HG03095 (cell line): ENCODE results near the gene PACSIN1.

Experiments
- ATAC-seq: cut with Tn5 transposase; IDR thresholded peaks from one replicate; pipeline ENCODE4 v1.9.1; 2021; ENCODE audit warnings: moderate library complexity; ENCODE audit not compliant: unreplicated experiment

PACSIN1 gene

DNA sequence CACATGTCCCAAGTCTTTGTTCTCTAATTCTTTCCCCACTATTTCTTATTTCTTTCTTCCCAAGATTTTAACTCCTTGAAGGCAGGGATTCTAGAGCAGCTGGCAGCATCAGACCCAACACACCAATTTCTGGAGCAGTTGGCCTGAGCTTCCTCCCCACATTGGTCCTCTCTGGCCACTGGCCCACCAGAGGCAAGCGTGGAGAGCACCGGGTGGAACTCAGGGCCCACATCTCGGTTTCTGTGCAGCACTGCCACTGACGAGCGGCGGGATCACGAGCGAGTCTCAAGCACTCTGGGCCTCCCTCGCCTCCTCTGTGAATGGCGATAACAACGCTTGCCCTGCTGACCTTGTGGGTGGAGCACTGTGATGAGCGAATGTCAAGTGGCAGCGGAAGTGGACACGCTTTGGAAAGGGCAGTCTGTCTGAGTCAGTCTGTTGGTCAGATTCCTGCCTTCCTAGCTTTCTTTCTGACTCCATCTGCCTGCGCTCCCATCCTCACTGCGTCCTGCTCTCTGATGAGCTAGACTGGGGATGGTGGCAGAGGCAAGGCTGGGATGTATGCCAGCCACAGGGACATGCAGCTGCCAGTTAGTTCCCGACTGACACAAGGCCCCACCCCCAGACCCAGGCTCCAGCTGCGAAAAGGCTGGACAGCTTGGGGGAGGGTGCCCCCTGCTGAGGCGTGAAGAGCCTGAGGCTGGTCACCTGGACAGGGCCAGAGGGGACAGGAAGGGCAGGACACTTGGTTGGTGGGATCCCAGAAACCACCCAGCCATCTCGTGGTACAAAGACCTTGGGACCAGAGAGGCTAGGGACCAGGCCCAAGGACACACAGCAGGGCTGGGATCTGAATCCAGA, 94.7 kb downstream of the PACSIN1 start:
- ATAC-seq, result no peak

GRCh38 chr6:34561227-34561530, 95.3 kb downstream of the PACSIN1 start:
- ATAC-seq, result no peak

DNA sequence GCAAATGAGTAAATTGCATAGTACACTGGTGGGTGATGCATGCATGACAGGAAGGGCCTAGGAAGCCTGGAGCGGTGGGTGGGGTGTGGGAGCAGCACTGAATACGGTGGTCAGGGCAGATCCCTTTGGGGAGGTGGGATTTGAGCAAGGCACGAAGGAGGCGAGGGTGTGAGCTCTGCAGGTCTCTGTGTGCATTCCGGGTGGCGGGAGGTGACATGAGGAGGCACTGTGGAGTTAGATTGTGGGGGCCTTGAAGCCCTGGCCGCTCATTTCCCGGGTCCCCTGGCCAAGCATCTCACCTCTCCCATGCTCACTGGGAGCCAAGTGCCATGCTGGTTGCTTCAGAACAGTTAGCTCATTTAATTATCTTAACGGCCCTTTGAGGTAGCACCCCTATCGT, 96.5 kb downstream of the PACSIN1 start:
- ATAC-seq, result no peak

DNA sequence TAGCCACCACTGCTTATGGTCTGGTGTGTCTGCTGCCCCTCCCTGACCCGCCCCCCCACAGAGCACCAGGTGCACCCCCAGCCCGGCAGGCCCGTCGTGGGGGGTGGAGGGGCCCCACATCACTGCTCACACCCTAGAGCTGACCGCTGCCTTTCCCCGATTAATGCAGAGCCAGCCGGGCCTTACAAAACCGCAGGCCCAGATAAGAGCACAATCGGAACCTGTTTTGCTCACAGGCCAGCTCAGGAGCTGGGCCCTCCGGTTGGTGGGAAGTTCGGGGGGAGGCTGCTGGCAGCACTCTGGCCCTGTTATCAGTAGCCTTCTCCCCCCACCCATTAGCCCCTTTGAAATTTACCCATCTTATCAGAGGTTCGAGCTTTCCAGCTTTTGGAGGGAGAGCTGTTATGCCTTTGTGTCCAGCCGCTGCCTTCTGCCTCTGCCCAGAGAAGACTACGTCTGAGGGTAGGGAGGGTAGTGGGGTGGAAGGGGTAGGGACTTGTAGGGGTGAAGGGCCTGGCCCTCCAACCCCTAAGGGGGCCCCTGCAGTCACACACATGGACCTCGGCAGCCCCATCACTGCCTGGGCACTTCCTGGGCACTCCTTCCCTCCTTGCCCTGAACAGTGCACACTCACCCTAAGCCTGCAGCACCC, 97.1 kb downstream of the PACSIN1 start:
- no peak for ATAC-seq

GRCh38 chr6:34563513-34563870, 97.6 kb downstream of the PACSIN1 start:
- no peak for ATAC-seq

DNA sequence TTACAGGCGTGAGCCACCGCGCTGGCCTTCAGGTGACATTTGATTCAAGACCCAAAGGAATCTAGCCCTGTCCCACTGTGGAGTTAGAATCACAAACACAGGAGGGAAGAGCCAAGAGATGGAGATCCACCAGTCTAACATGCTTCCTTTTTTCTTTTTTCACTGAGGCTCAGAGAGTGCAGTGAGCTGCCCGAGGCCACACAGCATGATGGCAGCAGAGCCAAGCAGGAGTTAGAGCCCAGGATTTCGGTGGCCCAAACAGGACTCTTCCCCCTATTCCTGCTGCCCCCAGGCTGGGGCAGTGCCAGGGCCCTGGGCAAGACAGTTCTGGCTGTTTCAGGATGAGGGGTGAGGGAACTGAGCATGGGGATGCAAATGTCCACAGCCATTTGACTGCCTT, 98.3 kb downstream of the PACSIN1 start:
- ATAC-seq, result no peak

DNA sequence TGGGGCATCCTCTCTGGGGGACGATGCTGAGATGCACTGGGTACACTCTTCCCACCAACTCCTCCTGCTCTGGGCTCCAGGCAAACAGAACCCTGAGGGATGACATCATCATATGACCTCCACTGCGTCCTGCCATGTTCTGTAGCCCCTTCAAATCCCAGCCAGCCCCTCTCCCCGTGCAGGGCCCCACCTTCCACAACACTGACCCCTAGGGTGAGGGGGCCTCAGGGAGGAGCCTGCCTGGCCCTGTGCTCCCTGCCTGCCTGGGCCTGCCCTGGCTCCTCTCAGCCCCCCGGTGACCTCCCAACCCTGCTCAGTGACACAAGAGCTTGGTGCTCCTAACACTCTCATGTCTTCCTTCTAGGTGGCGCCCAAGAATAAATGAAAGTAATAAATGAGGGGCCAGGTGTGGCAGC, 99.9 kb downstream of the PACSIN1 start:
- no peak for ATAC-seq

DNA sequence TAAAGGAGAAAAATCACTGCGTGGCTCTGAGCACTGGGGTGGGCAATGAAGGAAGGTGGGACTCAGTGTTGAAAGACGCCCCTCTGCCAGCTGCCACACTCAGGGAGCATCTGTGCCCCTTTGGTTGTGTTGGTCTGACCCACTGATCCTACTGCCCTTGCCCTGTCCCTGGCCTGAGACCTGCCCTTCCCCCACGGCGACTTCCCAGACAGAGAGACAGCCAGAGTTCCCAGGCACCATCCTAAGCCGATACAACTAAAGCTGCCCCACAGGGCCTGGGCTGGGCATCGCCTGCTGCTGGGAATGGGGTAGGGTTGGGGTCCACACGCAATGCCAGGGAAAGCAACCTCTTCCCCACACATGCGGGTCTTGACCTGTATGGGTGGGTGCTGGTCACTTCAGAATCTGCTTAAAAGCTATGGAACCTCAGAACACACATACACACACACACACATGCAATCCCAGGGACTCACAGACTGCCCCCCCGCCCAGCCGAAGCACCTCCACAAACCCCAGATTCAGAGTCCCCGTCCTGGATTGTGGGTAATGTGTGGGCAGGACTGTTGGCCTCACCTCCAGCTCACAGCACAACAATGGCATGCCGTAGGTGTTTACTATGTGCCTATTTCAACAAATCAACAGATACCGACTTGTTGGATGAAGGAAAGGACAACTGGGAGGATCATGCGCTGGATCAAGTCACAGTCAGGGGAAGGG, 101.1 kb downstream of the PACSIN1 start:
- no peak for ATAC-seq

GRCh38 chr6:34568341-34569201, 102.7 kb downstream of the PACSIN1 start:
- ATAC-seq, result no peak

GRCh38 chr6:34569361-34569973, 103.6 kb downstream of the PACSIN1 start:
- ATAC-seq, result no peak

- ATAC-seq, result no peak
Measured at GRCh38 chr6:34570066-34570833, 104.4 kb downstream of the PACSIN1 start.

DNA sequence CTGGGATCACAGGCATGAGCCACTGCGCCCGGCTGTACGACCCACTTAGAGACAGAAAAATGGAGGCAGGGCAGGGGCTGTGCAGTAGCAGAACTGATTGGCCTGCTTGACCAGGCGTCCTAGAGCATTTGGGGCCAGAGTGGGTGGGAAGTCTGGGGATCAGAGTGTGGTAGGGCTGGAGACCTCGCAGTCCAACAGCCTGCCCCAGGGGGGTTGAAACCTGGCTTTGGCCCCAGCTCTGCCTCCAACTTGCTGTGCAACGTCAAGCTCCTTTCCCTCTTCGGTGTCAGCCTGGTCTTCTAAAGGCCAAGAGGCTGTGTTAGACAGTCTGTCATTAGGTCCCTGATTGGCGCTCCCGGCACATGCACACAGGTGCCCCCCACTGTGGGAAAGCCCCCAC, 105.5 kb downstream of the PACSIN1 start:
- no peak for ATAC-seq

- ATAC-seq, result no peak
Measured at GRCh38 chr6:34572021-34572420, 106.1 kb downstream of the PACSIN1 start.

DNA sequence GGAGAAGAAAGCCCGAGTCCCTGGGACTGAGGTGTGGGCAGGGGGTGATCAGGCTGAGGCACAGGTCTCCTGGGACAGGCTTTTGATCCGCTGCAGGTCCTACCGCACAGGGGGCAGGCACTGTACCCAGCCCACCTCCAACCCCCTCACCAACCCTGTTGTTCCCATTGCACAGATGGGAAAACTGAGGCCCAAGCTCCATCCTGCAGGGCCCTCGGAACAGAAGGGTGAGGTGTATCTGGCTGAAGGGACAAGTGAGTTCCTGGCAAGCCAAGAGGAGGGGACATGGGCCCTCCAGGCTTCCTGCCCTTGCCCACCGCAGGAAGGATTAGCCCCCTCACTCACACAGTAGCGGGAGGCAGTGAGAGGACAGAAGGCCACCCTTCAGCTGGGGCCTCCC, 106.7 kb downstream of the PACSIN1 start:
- no peak for ATAC-seq

- no peak for ATAC-seq
Measured at GRCh38 chr6:34573567-34574183, 107.8 kb downstream of the PACSIN1 start.

- no peak for ATAC-seq
Measured at GRCh38 chr6:34574647-34575293, 108.9 kb downstream of the PACSIN1 start.

- no peak for ATAC-seq
Measured at GRCh38 chr6:34575326-34575725, 109.5 kb downstream of the PACSIN1 start.

GRCh38 chr6:34576286-34576955, 110.5 kb downstream of the PACSIN1 start:
- ATAC-seq, result no peak
